8988T (cell line): ENCODE results near the gene BAZ2B.
"Not testable (repeated sequence)": the region's sequence is repeated elsewhere in the genome, so short reads cannot be mapped to it uniquely, and the experiment has no call there.

Experiments used
- DNase-seq: peaks from one replicate; pipeline ENCODE4 v3.0.0; 2011

Gene BAZ2B

GRCh38 chr2:159571540-159572260, 44.6 kb downstream of the BAZ2B start:
- no peak for DNase-seq

GRCh38 chr2:159564081-159564480, 52.3 kb downstream of the BAZ2B start:
- DNase-seq = no peak

- DNase-seq = no peak
Observed at GRCh38 chr2:159562248-159562647, 54.1 kb downstream of the BAZ2B start.

DNA sequence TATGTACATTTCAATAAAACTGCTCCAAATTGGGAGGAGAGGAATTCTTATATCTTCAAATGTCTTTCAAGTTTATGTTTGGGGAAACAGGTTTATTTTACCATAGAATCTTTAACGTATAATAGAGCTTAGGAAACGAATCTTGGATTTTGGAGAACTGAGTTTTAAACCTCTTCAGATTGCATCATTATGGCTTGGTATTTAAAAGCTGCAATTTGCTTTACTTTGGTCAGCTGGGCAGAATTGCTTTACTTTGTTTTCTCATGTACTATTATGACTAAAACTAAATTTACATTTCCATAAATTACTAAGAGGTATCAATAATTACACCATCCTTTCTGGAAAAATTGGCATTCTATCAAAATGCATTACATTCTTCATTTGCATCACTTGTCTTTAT, 54.6 kb downstream of the BAZ2B start:
- no peak for DNase-seq

- DNase-seq = no peak
Observed at GRCh38 chr2:159561242-159561641, 55.1 kb downstream of the BAZ2B start.

GRCh38 chr2:159559034-159559433, 57.3 kb downstream of the BAZ2B start:
- no peak for DNase-seq

DNA sequence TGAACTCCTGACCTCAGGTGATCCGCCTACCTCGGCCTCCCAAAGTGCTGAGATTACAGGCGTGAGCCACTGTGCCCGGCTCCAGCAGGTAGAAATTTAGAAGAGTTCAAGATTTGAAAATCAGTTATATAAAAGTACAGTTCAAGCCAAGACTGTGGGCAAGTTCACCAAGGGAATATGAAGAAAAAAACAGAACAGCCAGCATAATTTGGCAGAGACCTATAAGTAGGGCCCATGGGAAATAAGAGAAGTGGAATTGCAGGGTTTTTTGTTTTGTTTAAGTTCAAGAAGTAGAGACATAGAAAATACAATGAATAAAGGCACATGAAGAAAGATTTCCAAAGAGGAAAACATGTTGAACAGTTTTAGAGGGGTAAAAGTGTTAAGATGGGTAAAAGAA, 57.9 kb downstream of the BAZ2B start:
- DNase-seq = no peak

- DNase-seq = no peak
Observed at GRCh38 chr2:159557437-159558034, 58.8 kb downstream of the BAZ2B start.

- no peak for DNase-seq
Observed at GRCh38 chr2:159555651-159556392, 60.5 kb downstream of the BAZ2B start.

GRCh38 chr2:159553727-159554126, 62.6 kb downstream of the BAZ2B start:
- no peak for DNase-seq

DNA sequence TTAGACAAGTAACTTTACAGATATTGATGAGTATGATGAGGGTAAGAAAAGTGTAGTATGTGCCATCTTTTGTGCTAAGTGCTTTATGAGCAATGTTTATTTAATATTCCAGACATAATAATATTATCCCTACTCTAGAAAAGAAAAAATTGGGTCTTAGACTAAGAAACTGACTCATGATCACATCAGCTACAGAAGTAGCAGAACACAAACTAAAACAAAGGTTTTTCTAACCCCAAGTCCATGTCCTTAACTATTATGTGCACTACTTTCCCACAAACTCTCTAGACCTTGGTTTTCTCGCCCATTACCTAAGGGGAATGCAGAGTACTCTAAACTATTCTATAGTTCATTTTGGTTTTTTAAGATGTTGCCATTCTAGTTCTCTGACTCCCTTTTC, 64.5 kb downstream of the BAZ2B start:
- DNase-seq = no peak

GRCh38 chr2:159550231-159550630, 66.1 kb downstream of the BAZ2B start:
- DNase-seq = no peak

GRCh38 chr2:159549234-159549633, 67.1 kb downstream of the BAZ2B start:
- DNase-seq = no peak

DNA sequence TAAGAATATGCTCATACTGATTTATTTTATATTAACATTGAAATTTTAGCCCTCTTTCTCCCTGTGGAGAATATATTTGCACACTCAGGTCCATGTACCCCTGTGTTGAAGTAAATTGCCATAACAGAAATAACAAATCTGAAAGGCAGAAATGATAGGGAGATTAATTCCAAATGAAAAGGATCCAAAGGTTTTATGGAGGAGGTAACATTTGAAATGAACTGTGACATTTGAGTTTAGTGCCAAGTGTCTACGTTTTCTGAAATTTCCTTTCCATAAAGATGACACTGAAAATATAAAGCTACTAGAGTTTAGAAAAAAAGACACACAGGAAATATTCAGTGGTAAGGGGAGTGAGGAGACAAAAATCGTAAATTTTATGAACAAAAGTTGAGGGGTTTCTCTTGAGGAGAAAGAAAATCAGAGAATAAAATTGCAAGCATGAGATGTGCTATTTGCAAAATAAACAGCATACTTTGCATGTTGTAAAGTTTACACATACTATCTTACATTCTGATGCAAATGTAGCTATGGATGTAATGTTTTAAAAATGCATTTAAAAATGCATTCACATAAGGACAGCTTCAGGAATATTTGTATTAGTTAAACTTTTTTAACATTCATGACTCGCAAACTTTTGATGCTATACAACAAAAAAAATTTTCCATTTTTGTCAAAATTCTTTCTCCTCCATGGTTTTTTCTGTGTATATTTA, 69.5 kb downstream of the BAZ2B start:
- DNase-seq = no peak

DNA sequence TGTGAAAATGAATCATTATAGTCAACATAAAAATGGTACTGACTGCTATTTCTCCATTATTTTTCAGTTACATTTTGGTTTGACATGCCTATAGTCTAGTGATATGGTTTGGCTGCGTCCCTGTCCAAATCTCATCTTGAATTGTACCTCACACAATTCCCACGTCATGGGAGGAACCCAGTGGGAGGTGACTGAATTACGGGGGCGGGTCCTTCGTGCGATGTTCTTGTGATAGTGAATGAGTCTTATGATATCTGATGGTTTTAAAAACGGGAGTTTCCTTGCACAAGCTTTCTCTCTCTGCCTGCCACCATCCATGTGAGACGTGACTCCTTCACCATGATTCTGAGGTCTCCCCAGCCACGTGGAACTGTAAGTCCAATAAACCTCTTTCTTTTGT, 70.3 kb downstream of the BAZ2B start:
- no peak for DNase-seq

DNA sequence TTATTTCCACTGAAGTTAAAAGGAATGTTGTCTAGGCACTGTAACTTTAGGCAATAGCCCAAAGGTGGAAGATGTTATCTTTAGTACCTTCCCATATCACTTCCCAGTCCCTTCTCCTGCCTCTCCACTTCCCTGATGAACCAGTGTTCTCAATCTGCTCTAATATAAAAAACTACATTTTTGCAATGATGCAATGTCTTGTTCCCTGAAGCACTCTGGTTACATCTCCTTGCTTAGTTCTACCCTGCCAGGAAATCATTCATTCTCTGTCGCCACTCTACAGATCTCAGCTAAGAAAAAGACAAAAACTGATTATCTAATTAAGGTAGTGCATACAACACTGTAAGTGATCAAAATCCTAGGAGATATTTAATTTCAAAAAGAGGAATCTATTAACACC, 71.3 kb downstream of the BAZ2B start:
- no peak for DNase-seq

DNA sequence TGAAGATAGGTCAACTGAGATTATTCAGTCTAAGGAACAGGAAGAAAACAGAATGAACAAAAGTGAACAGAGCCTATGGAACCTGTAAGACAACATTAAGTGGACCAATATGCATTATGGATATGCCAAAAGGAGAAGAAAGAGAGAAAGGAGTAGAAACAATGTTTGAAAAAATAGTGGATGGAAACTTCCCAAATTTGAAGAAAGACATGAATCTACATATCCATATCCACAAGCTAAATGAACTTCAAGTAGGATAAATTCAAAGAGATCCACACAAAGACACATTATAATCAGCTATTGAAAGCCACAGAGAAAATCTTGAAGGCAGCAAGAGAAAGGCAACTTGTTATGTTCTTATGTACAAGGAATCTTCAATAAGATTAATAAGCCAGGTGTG, 74.2 kb downstream of the BAZ2B start:
- no peak for DNase-seq

DNA sequence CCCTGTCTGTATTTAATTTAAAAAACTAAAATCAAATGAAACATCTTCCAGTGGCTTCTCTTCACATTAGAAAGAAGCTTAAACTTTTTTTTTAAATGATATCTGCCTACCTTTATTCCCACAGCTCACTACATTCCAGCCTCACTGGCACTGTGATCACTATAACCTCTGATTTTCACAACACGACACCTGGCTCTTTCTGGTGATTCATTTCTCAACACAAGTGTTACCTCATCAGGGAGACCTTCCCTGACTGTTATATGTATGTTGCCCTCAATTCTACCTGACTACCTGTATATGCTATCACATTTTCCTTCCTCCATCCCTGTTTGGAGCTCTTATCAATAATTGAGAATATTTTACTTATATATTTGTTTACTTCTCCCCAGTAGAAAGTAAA, 76.6 kb downstream of the BAZ2B start:
- DNase-seq = no peak

DNA sequence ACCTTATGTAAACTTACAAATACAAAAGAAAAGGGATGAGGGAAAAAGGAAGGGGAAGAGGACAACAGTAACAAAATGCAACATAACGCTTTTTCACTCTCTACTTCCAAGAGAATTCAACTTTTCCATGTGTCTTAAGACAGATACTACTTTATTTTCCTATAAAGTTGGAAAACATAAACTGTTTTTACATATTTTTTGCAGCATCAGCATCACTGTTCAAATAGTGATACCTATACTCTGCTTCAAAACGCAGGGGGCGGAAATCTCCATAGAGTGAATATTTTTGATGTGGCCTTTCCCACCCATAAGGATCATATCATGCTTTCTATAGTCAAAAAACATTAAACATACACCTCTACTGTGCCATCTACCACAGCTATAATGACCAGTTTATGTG, 77.5 kb downstream of the BAZ2B start:
- no peak for DNase-seq

GRCh38 chr2:159535261-159535660, 81.1 kb downstream of the BAZ2B start:
- DNase-seq = not testable (repeated sequence)

- no peak for DNase-seq
Observed at GRCh38 chr2:159531475-159531874, 84.9 kb downstream of the BAZ2B start.

GRCh38 chr2:159526433-159526832, 89.9 kb downstream of the BAZ2B start:
- DNase-seq = no peak

GRCh38 chr2:159525012-159525411, 91.3 kb downstream of the BAZ2B start:
- no peak for DNase-seq

- no peak for DNase-seq
Observed at GRCh38 chr2:159521272-159521671, 95.1 kb downstream of the BAZ2B start.
